Liver (tissue), 10 donors: ENCODE results near the gene MGA. TPM values are rescaled to one million over a fixed set of nuclear protein-coding genes. Genes with fewer than 3 reads are reported as not detected.

Source experiments
- DNase-seq: peaks from one replicate; pipeline ENCODE4 v3.0.0-alpha.2; 2017; ENCODE audit warnings: low spot score
- H3K27ac ChIP-seq, 2 donors: one replicate each; pipeline ENCODE4 v1.7.0; 2013; ENCODE audit warnings: inconsistent platforms in 2 of 2, low read length in 2 of 2, control low read depth in 1 of 2, low read depth in 1 of 2, mild to moderate bottlenecking in 1 of 2
- H3K27me3 ChIP-seq, 4 donors: one replicate each; pipeline versions ENCODE4 v1.6.1 to v1.7.0; 2013; ENCODE audit warnings: low read length in 3 of 4, inconsistent platforms in 1 of 4, mild to moderate bottlenecking in 1 of 4, moderate library complexity in 1 of 4; ENCODE audit not compliant: control insufficient read depth in 4 of 4, insufficient read depth in 4 of 4
- H3K36me3 ChIP-seq, 4 donors: one replicate each; pipeline versions ENCODE4 v1.6.1 to v1.7.0; 2013; ENCODE audit warnings: low read length in 3 of 4, mild to moderate bottlenecking in 3 of 4, low read depth in 1 of 4, moderate library complexity in 1 of 4; ENCODE audit not compliant: control insufficient read depth in 4 of 4, insufficient read depth in 3 of 4
- H3K4me1 ChIP-seq, 4 donors: one replicate each; pipeline versions ENCODE4 v1.6.1 to v1.7.0; 2013; ENCODE audit warnings: low read length in 3 of 4, mild to moderate bottlenecking in 3 of 4, moderate library complexity in 1 of 4; ENCODE audit not compliant: control insufficient read depth in 4 of 4, insufficient read depth in 4 of 4
- H3K4me3 ChIP-seq, 3 donors: one replicate each; pipeline versions ENCODE4 v1.6.1 to v1.7.0; 2013; ENCODE audit warnings: low read length in 3 of 3, control low read depth in 1 of 3, low read depth in 1 of 3, mild to moderate bottlenecking in 1 of 3
- H3K9ac ChIP-seq, 2 donors: one replicate each; pipeline ENCODE4 v1.7.0; 2013; ENCODE audit warnings: low read length in 2 of 2, mild to moderate bottlenecking in 2 of 2, moderate library complexity in 2 of 2, control low read depth in 1 of 2, low read depth in 1 of 2
- H3K9me3 ChIP-seq, 4 donors: one replicate each; pipeline versions ENCODE4 v1.6.1 to v1.7.0; 2013; ENCODE audit warnings: low read length in 3 of 4; ENCODE audit not compliant: control insufficient read depth in 4 of 4
- ATF3 ChIP-seq: IDR thresholded peaks from 2 replicates; pipeline ENCODE4 v1.6.1; 2016; ENCODE audit warnings: antibody characterized with exemption
- EGR1 ChIP-seq, 2 donors: IDR thresholded peaks; 2 replicates each; pipeline ENCODE4 v1.6.1; 2016 to 2018; ENCODE audit warnings: antibody characterized with exemption in 2 of 2, low read depth in 2 of 2
- FOXA1 ChIP-seq: IDR thresholded peaks from 2 replicates; pipeline ENCODE4 v1.6.1; 2016; ENCODE audit warnings: antibody characterized with exemption
- FOXA2 ChIP-seq: IDR thresholded peaks from 2 replicates; pipeline ENCODE4 v1.6.1; 2016; ENCODE audit warnings: antibody characterized with exemption
- GABPA ChIP-seq, 2 donors: IDR thresholded peaks in 1 of 2; conservative IDR thresholded peaks in 1 of 2; 2 replicates each; pipeline ENCODE4 v1.6.1; 2016; ENCODE audit warnings: antibody characterized with exemption in 2 of 2, mild to moderate bottlenecking in 1 of 2, moderate library complexity in 1 of 2
- HNF4A ChIP-seq, 2 donors: conservative IDR thresholded peaks; 2 replicates each; pipeline ENCODE4 v1.6.1; 2016; ENCODE audit warnings: antibody characterized with exemption in 2 of 2, mild to moderate bottlenecking in 2 of 2
- HNF4G ChIP-seq: IDR thresholded peaks from 2 replicates; pipeline ENCODE4 v1.6.1; 2016; ENCODE audit warnings: antibody characterized with exemption
- JUND ChIP-seq, 2 donors: IDR thresholded peaks; 2 replicates each; pipeline ENCODE4 v1.6.1; 2016; ENCODE audit warnings: antibody characterized with exemption in 2 of 2
- REST ChIP-seq: IDR thresholded peaks from 2 replicates; pipeline ENCODE4 v1.6.1; 2016; ENCODE audit warnings: antibody characterized with exemption, mild to moderate bottlenecking
- RXRA ChIP-seq, 2 donors: IDR thresholded peaks; 2 replicates each; pipeline ENCODE4 v1.6.1; 2017 to 2018; ENCODE audit warnings: antibody characterized with exemption in 2 of 2, mild to moderate bottlenecking in 1 of 2
- SP1 ChIP-seq: IDR thresholded peaks from 2 replicates; pipeline ENCODE4 v1.6.1; 2018; ENCODE audit warnings: antibody characterized with exemption, mild to moderate bottlenecking
- TAF1 ChIP-seq: conservative IDR thresholded peaks from 2 replicates; pipeline ENCODE4 v1.6.1; 2016; ENCODE audit warnings: antibody characterized with exemption, mild to moderate bottlenecking
- YY1 ChIP-seq: IDR thresholded peaks from 2 replicates; pipeline ENCODE4 v1.6.1; 2016; ENCODE audit warnings: antibody characterized with exemption, mild to moderate bottlenecking
- ZBTB33 ChIP-seq: IDR thresholded peaks from 2 replicates; pipeline ENCODE4 v1.6.1; 2016; ENCODE audit warnings: antibody characterized with exemption
- WGBS: extraction: QIAGEN DNeasy Blood & Tissue Kit; methylation state at CpG from one replicate; pipeline ENCODE4 v1.1.7; 2013; 5-methylcytosine and 5-hydroxymethylcytosine counted together
- polyA plus RNA-seq, 2 donors: library from polyadenylated mRNA; stranded (reverse) in 1 of 2; unstranded in 1 of 2; fragments of 200-250 nt in 1 of 2; fragments of >200 nt in 1 of 2; fragmentation: Nextera tagmentation in 1 of 2; extraction: Ambion mirVana in 1 of 2; gene quantifications; one replicate each; pipeline versions ENCODE4 v1.2.1 to v1.2.3, GENCODE V29; 2013 to 2015
- small RNA-seq: library from RNA; depleted of rRNA; stranded (forward); fragments of <200 nt; gene quantifications from one replicate; pipeline ENCODE3, GENCODE V24; 2014
- total RNA-seq, 2 donors: library from RNA; depleted of rRNA; stranded (reverse); fragments of >200 nt; gene quantifications; one replicate each; pipeline ENCODE4 v1.2.3, GENCODE V29; 2014
- donor health status: healthy.
- donor health status: healthy.
- donor health status: healthy.
- donor health status: healthy.
- donor health status: healthy.

The MGA gene
- total and polyA plus RNA-seq, 4 donors = 2.1 to 33.5 (median 13.2) TPM

- TF ChIP-seq JUND (IDR thresholded peaks at IDR 0.05) (no peak), REST (no peak), SP1 (no peak), TAF1 (no peak), ATF3 (no peak), EGR1 (IDR thresholded peaks at IDR 0.05; ENCODE audit: low read depth in 2 of 2) (no peak), HNF4A (conservative IDR thresholded peaks at IDR 0.05) (no peak), HNF4G (no peak), GABPA (IDR thresholded peaks at IDR 0.05 in 1 of 2, conservative IDR thresholded peaks at IDR 0.05 in 1 of 2) (no peak), FOXA2 (no peak)
- Histone ChIP-seq H3K4me3 (no peak overlapping the region), H3K9me3 (no peaks in the 10 kb centered on the region), H3K9ac (no peak overlapping the region), H3K4me1 (no peaks in the 10 kb centered on the region), H3K27ac (no peak overlapping the region), H3K27me3 (no peaks in the 10 kb centered on the region), H3K36me3 (peaks cover 3 to 46% (median 14%) of the 10 kb centered on the region in 4 donors)
- WGBS = 93% methylated on average over 4 of the region's 4 CpGs
- no peak for DNase-seq
These were observed 161.6 kb downstream of the MGA start for GRCh38 chr15:41821831-41822230.

- Histone ChIP-seq H3K36me3 (peaks cover 3 to 40% (median 12%) of the 10 kb centered on the region in 4 donors), H3K4me1 (peaks cover 0 to 4% (median 3%) of the 10 kb centered on the region in 4 donors), H3K9me3 (no peaks in the 10 kb centered on the region), H3K27ac (no peak overlapping the region), H3K27me3 (no peaks in the 10 kb centered on the region), H3K9ac (no peak overlapping the region), H3K4me3 (no peak overlapping the region)
- no peak for DNase-seq
- 95% methylated on average over 6 of the region's 6 CpGs for WGBS
- no peak for TF ChIP-seq TAF1
- no peak for TF ChIP-seq JUND (IDR thresholded peaks at IDR 0.05)
- TF ChIP-seq RXRA (IDR thresholded peaks at IDR 0.05) = no peak
- TF ChIP-seq ZBTB33 = no peak
- no peak for TF ChIP-seq HNF4G
- no peak for TF ChIP-seq FOXA1
- no peak for TF ChIP-seq YY1
- TF ChIP-seq FOXA2 = no peak
These were observed 162.3 kb downstream of the MGA start for GRCh38 chr15:41822471-41822870.

Small RNA genes lying within 50 kb of the gene (small RNA-seq; reads per million reads assigned to genes)
- gene MIR626 = not detected

Other genes with a start within 250 kb of the MGA start
- gene RTF1, start 243.3 kb upstream of the MGA start, total RNA-seq = 10 to 100 TPM in 1 of 2 donors, 1 to 10 TPM in 1; 8.3 to 15.4 TPM
- gene RTF1, start 243.3 kb upstream of the MGA start, polyA plus RNA-seq = 10 to 100 TPM in 1 of 2 donors, 1 to 10 TPM in 1; 8.8 to 37.7 TPM
- 1 to 10 TPM; 1.4 to 2.4 TPM for gene ITPKA, start 166.5 kb upstream of the MGA start, total RNA-seq
- gene ITPKA, start 166.5 kb upstream of the MGA start, polyA plus RNA-seq = under 1 TPM; 0.36 to 0.92 TPM
- gene LTK, start 146.6 kb upstream of the MGA start, total RNA-seq = 1 to 10 TPM; 2.6 to 3.0 TPM
- gene LTK, start 146.6 kb upstream of the MGA start, polyA plus RNA-seq = 1 to 10 TPM in 1 of 2 donors, under 1 TPM in 1; 0.86 to 1.4 TPM
- gene RPAP1, start 116.1 kb upstream of the MGA start, total RNA-seq = 10 to 100 TPM in 1 of 2 donors, 1 to 10 TPM in 1; 7.8 to 12.2 TPM
- 1 to 10 TPM; 6.4 to 9.7 TPM for gene RPAP1, start 116.1 kb upstream of the MGA start, polyA plus RNA-seq
- gene TYRO3, start 101.2 kb upstream of the MGA start, total RNA-seq = 1 to 10 TPM; 2.2 to 2.3 TPM
- gene TYRO3, start 101.2 kb upstream of the MGA start, polyA plus RNA-seq = 1 to 10 TPM; 1.1 to 2.3 TPM
- gene MAPKBP1, start 114.1 kb downstream of the MGA start, total RNA-seq = 10 to 100 TPM in 1 of 2 donors, 1 to 10 TPM in 1; 3.7 to 10.3 TPM
- 1 to 10 TPM in 1 of 2 donors, under 1 TPM in 1; 0.89 to 1.7 TPM for gene MAPKBP1, start 114.1 kb downstream of the MGA start, polyA plus RNA-seq
- 1 to 10 TPM in 1 of 2 donors, under 1 TPM in 1; 0.75 to 4.9 TPM for gene JMJD7, start 167.7 kb downstream of the MGA start, total RNA-seq
- 1 to 10 TPM; 5.9 TPM for gene JMJD7, start 167.7 kb downstream of the MGA start, polyA plus RNA-seq
- gene PLA2G4B, start 178.4 kb downstream of the MGA start, total RNA-seq = 1 to 10 TPM in 1 of 2 donors, under 1 TPM in 1; 0.33 to 3.2 TPM
- 1 to 10 TPM; 1.4 to 3.6 TPM for gene PLA2G4B, start 178.4 kb downstream of the MGA start, polyA plus RNA-seq
- 1 to 10 TPM in 1 of 2 donors, under 1 TPM in 1; 0.14 to 1.7 TPM for gene SPTBN5, start 233.6 kb downstream of the MGA start, total RNA-seq
- under 1 TPM; 0.12 to 0.19 TPM for gene SPTBN5, start 233.6 kb downstream of the MGA start, polyA plus RNA-seq